ENCODE measurements around the gene HTR2A.

GRCh38 chr13:46817838-46818476, 78.9 kb downstream of the HTR2A start:
- TF ChIP-seq POLR2A (IDR thresholded peaks at IDR 0.05; ENCODE audit: low read depth, low read length), result no peak
- TF ChIP-seq POLR2AphosphoS5 (IDR thresholded peaks at IDR 0.05; ENCODE audit: low read depth, low read length), result no peak

Data from GM12892 (cell line).